CD4-positive, alpha-beta T cell treated with Interleukin-2 at 100 ng/mL for 4 hours (primary cell): ENCODE results near the gene SLC43A1.
A peak's percentile ranks its signal among the peaks of the same experiment; 100 is the strongest.

Source experiments
- DNase-seq: peaks from one replicate; pipeline ENCODE4 v3.0.0-alpha.2; 2020; ENCODE audit warnings: low spot score

SLC43A1 gene

DNA sequence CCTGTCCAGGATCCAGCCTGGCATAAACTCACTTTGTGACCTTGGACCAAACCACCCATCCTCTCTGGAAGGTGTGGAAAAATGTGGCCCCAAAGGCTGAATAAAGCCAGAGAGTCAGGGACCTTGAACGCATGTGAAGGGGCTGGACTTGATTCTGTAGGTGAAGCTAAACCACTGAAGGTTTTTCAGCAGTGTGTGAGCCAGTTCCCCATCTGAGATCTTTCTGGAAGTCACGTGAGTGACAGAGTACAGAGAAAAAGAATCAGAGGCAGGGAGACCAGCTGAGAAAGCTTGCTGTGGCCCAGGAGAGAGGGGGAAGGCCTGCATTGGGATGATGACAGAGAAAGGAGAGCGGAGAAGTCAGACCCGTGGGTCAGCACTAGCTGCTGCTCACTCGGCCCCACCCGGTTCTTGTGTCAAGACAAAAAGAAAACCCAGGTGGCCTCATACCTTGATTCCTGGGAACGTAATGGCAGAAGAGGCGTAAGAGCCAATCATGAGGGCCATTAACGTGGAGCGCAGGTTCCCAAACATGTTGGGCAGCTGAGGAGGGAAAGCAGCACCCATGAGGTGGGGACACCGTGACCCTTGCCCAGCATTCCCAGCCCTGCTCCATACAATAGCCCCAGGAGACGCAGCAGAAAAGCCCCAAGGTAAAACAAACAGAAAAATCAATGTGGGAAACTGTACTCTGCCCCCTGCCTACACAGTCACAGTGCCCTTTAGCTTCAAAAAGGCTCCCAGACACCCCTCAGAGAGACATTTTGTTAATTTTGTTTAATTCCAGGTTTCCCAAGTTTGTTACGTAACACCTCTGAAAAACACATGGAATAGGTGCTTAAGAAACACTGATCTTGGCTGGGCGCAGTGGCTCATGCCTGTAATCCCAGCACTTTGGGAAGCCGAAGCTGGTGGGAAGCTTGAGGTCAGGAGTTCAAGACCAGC is 17.9 kb downstream of the SLC43A1 start:
- DNase-seq, result no peak

DNA sequence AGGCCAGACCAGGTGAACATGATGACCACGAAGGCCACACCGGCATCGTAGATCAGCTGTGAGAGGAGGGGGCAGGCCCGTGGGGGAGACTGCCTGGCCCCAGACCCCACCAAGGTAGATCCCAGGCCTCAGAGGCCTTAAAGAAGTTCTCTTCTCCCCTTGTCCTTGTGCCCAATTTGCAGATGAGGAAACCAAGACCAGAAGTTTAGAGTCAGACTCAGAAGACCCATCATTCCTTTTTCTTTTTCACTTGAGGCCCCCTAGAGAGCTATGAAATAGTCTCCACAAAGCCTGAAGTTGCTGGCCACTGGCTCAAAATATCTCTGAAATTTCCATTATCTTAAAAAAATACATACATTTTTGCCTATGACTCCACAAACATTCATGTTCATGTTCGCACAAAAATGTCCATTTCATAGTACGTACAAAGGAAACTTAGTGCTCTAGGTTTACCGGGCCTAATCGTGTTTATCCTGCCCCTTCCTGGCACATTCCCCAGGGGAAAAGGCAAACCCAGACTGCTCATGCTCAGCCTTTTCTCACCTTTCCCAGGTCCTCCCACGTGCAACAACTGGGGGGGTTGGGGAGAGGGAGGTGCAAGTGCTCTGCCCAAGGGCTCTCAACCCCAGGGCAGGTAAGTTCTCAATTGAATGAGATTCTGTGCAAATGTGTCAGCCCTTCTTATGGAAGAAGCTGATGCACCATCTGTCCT is 19.2 kb downstream of the SLC43A1 start:
- DNase-seq, result no peak

DNA sequence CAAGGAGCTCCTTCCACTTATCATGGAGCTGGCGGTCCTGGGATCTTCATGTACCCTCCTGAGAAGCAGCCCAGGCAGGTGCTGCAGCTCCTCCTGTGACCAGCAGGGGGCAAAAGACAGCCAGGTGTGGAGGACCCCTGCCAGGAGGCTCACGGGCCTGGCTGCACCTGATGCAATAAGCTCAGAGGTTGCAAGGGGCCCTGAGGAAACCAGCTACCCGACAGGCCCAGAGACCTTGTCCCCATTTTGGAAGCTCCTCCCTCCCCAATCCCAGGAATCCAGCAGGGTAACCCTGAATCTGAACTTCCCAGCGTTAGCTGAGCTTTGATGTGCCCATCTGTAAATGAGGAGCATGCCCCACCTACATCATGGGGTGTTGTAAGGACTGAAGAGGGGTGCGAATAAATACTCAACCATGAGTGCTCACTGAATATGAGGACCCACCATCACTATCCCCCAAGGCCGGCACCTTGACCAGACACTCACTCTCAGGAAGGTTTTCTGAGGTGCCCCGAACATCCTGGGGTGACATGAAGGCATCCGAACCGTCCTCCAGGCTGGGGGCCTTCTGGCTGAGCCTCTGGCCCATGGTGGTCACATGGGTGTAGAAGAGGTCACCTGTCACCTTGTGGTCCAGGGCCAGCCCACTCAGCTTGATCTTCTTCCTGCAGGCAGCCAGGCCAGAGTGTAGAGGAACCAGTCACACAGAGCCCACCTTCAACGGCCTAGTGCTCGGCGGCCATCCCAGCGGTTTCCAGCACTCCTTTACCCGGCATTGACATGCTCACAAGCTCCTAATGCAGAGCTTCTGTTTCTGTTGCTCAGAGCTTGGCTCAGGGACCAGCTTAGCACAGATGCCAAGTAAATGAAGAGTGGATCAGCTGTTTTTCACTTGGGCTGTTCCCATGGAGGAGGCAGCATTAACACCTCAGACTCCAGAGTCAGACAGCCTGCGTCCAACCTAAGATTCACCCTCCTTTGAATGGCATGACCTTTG is 21.7 kb downstream of the SLC43A1 start:
- DNase-seq, result peak; percentile 79

DNA sequence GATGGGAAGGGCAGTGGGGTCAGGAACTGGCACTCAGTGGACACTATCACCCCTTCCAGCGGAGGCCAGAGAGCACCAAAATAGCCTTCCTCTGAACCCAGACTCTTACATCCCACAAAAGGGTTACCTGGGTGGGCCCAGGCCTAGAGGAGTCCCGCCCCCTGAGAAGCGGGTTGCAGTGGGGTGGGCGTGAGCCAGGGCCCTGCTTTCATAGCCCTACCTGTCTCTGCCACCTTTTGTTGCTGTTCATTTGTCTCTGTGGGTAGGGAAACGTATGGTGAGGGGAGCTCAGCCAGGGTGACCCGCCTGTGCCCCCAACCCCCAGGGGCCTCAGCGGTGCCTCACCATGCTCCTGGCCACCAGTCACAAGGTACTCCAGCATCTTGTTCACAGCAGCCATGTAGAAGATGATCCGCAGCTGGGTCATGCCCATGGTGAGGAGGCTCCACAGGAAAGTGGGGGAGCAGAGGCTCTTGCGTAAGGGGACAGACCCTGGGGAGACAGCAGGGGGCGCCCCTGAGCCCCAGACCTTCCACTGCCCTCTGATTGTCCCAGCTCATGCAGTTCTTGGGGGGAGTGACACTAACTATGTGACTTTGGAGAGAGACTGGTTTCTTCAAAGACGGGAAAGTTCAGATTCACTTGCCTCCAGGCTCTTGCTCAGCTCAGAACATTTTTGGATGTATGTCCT is 24.0 kb downstream of the SLC43A1 start:
- peak; percentile 47 for DNase-seq

DNA sequence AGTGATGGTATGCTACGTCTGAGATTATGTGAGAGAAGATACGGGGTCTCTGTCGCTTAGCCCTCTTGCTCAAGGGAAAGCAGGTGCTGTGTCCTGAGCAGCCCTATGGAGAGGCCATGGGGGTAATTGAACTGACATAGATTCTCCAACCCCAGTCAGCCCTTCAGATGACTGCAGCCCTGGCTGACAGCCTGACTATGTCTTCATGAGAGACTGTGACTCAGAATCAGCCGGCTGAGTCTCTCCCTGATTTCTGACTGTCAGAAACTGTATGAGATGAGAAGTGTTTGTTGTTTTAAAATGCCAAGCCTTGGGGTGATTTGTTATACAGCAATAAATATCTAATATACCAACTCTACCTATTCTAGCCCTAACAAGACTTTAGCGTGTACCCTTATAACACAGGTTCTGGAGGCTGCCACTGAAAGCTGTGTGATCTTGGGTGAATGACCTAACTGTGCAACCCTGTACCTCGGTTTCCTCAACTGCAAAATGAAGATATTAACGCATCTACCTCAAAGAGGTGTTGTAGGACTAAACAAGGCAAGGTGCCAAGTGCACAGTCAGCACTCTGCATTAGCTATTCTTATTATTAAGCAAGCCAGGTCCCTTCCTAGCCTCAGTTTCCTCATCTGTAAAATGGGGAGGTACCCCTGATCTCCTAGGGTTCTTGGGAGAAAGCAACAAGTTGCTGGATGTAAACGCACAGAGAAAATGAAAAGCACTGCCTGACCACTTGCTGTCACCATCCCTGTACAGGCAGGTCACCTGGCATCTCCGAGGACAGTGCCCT is 24.9 kb downstream of the SLC43A1 start:
- no peak for DNase-seq

DNA sequence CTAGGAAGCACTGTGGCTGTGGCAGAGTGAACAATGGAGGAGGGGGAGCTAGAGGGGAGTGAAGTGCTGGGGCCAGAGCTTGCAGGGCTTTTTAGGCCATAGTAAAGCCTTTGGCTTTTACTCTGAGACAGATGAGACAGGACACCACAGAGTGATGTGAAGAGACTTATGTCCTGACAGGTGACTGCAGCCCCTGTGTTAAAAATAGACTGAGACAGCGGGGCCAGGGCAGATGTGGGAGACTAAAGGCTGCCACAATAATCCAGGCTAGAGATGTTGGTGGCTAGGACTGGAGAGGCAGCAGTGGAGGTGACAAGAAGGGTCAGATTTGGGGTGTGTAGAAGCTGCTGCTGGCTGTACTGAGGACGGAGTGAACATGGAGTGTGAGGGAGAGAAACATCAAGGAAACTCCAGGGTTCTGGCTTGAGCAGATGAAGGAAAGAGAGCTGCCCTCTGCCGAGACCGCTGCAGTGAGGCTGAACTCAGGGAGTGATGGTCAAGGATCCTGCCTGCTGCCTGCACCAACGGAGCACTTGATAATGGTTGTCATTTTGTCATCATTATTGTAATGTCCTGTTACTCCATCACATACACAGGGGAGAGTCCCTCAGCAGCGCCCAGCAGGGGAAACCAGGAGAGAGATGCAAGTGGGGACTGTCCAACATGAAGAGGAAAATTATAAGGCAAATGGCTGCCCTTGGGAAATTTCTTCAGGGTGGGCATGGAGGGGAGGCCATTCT is 27.4 kb downstream of the SLC43A1 start:
- no peak for DNase-seq

DNA sequence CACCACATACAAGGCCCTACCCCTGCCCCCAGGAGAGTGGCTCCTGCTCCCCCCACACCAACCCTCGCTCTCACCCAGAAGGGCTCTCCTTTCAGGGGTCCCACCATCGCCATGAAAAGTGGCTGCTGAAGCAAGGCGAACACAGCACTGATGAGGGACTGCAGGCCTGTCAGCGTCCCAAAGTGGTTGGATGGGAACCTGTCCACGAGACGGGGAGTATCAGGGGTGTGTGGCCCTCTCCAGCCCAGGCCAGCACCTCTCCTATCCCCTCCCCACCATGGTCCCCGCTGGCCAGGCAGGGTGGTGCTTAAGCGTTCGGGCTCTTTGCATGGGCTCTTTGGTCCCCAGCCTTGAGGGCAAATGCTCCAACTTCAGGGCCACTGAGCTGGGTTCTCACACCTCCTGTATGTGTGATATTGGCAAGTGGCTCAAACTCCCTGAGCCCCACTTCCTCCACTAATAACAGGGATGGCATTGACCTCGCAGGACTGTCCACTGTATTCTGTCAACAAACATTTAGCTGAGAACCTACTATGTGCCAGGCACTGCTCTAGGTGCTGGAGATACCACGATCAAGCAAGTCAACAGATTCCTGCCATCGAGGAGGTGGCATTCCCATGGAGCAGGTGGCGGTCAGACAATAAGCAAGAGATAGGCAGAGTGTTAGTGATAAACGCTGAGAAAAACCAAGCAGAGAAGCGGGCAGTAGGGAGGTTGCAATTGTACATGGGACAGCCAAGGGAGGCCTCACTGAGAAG is 28.3 kb downstream of the SLC43A1 start:
- no peak for DNase-seq

DNA sequence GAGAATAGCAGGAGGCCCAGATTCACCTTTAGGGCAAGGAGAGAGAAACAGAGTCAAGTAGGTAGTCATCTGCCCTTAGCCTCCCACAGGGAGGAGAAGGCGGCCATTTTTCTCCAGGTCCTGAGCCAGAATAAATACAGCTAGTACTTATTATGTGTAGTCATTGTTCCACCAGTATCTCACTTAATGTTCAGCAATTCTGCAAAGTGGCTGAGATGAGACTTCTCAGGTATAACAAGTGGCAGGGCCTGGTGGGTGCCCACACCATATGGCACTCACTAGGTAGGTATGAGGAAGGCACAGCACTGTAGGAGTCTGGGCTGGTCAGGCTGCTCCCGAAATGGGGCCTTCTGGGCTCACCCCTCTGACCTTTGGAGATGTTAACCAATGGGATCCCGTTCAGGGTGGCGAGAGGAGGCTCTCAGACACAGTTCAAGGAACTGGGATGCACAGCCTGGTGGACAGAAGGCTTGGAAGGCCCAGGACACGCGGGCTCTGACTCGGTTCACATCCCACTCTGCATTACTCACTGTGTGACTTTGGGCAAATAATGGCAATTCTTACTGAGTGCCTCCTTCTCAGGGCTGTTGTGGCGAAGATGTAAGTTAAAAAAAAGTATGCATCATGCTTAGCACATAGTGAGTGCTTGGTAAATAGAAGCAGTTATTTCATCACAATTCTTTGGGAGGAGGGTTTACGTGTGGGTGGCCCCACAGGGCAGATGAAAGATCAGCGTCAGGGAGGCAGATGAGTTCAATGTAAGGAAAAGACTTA is 30.1 kb downstream of the SLC43A1 start:
- DNase-seq, result no peak

DNA sequence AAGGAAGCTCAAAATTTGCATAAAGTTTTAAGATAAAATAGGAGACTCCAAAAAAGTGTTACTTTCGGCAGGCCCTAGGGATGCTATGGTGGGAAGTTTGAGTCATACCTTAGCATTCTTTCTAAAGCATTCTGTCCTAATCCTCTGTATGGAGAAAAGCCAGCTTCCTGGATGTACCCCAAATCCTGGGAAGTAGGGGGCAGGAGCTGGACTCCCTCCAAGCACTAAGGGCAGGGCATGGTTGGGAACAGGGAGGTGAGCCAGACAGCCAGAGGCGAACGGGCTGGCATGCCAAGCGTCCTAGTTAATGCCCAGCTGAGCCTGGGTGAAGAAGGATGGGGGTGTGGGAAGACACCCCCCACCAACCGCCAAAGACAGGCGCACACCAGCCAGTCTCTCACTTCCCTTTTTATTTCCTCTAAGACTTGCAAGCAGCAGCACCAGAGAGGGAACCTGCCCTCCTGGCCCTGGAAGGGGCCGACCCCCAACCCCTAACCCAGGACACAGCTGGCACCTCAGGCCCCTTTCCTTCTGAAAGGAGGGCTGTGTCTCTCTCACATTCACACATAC is 31.3 kb downstream of the SLC43A1 start:
- no peak for DNase-seq

DNA sequence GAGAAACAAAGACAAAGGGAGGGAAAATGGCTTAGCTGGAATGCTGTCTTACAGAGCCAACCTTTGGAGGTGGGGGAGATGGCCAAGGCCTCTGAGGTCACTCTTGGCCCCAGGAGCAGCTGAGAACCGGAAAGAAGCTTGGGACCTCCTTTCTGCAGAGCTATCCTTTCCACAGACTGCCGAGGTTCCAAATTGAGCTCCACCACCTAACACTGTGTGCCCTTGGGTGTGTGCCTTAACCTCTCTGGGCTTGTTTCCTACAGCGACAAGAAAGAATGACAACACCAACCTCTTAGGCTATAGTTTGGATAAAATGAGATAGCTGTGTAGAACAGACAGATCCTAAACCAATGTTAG is 32.0 kb downstream of the SLC43A1 start:
- no peak for DNase-seq

DNA sequence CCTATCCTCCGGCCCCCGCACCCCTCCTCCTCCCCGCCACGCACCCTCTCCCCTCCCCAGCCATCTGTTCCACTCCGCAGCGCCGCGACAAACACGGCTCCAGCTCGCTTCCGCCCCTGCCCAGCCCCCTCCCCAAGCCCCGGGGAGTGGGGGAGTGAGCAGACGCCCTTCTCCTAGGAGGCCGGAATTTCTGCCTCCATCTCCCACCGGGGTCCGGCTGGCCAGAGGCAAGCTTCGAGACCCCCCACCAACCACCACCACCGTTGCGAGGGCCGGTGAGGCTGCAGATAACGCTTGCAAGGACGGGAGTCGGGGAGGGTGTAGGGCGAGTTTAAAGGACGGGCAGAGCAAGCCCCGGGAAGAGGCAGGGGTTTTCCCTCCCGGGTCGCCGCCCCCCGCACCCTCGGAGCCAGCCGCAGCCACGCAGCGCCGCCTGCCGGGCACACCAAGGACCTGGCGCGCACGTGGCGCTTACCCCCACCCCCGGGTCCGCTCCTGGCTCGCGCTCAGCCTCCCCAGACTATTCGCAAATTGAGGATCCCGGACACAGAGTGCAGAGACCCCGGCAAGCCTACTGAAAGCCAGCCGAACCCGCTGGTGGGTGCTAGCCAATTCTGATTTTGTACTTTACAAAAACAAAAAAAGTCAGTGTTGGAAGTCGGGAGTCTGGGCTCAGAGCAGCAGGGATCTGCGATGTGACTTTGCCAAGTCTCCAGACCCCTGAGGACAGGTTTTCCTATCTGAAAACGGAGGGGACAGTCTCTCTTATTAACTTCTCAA is 32.5 kb downstream of the SLC43A1 start:
- DNase-seq, result peak; percentile 32

DNA sequence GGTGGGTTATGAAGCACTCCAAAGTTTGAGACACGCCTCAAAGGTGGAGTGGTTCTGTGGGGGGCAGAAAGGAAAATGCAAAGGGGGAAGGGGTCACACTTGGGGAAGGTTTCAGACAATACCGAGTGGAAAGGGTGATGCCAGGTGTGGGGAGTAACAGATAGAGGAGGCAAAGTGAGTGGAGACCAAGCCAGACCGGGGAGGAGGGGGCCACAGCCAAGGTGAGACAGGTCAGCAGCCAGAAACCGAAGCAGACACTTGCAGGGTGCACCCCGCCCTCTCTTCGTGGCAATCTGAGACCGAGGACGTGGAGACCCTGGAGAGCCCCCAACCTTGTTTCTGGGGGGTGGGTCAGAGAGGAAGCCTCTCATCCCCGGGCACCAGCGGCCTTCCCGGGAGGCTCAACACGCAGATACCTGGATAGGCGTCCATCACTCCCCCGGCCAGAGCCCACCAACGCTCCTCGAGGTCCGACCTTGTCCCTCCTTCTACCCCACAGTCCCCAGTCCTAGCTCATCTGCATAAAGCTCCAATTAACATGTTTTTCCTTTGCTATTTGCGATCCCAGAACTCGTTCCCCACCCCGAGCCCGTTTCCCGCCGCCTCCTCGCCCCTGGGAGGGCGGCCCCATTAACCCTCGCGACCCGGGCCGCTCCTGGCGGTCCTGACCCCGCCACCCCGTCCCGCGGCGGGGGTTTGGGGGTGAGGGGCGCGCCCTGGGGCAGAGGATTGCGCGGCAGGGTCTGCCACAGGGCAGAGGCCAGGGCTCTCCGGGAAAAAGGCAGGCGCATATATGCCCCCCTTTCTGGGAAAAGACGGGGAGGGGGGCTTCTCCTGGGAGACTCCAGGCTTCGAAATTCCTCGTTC is 33.4 kb downstream of the SLC43A1 start:
- DNase-seq, result no peak

DNA sequence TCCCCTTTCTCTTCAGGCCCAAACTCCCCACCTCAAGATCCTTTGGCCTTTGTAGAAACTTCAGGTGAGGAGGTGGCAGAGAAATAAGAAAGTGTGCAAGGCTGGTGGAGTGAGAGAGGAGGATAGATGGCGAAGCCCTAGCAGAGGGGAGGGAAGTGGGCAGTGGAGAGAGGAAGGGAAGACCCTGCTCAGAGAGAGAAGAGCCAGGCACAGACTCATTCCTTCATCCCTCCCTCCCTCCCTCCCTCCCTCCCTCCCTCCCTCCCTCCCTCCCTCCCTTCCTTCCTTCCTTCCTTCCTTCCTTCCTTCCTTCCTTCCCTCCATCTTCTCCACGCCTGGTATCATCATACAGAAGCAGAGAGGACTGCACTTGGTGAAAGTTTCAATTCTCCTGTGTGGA is 34.2 kb downstream of the SLC43A1 start:
- DNase-seq, result no peak

DNA sequence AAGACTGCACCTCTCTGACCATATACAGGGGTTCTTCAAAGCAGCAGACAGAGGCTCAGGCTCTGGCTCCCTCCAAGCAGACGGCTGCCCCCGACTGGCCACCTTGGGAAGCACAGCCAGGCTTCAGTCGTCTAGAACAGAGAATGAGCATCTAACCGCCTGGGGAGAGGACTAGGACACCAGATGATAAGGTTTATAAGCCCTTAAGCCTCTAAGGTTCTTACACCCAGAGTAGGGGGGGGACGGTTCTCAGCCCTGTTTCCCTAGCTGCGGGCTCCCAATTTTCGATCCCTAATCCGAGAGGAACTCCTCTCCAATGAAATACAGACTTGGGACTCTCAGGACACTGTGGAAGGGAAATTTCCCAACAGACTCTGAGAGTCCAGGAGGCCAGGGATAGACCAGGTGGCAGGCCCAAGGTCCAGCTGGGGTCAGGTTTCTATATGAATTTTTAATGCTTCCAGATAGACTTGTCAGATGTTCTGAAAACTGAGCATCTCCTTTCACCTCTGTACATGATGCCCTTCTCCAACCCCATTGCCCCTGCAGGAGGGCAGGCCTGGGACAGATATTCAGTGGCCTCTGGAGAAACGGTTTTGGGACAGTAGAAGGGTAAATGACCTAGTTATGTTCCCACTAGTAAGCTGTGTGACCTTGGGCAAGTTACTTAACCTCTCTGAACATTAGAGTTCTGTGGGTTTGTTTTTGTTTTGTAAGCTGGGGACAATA is 34.9 kb downstream of the SLC43A1 start:
- peak; percentile 59 for DNase-seq

DNA sequence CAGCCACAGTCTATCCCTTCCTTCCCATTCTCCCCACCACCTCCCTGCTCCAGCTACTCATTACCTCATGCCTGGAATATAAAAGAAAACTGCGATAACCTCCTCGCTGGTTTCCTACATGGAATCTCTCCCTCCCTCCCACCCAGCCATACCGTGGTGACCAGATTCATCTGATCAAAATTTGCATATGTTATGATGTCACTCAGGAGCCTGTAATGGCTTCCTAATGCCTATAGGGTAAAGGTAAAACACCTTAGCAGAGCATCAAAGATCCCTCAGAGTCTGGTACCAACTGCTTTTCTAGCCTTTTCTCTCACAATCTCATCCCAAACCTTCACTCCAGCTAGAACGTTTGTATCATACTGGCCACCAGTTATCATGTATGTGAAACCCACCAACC is 35.6 kb downstream of the SLC43A1 start:
- DNase-seq, result no peak
